ENCODE data around the gene CHN2. TPM values are rescaled to one million over a fixed set of nuclear protein-coding genes. Genes with fewer than 3 reads are reported as not detected.

The CHN2 gene
- total RNA-seq, 1 donor from 2014 or later: 6.6 TPM

DNA sequence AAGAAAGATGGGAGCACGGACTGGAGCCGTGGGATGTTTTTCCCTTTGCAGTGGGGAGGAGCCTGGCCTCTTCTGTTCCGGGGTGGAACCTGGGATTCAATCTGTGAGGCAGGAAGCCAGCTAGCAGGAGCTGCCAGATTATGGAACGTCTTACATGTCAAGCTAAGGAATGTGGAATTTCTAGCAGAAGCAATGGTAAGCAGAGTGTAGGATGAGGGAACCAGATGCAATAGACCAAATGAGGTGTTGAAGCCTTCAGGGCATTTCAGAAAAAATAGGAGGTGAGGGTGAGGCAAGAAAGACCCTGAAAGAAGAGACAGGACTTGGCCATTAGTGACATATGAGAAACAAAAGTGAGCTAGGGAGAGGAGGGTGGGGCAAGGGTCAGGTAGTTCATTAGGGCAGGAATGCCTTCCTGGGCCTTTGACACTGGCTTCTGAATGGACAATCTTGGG lies 105.5 kb downstream of the CHN2 start:
- Histone ChIP-seq H3K27ac (no peak overlapping the region), H4K20me1 (ENCODE audit: low read depth) (no peaks in the 10 kb centered on the region), H3K9ac (no peak overlapping the region), H3F3A (ENCODE audit: low read depth) (no peaks in the 10 kb centered on the region), H3K79me2 (ENCODE audit: low read depth) (no peaks in the 10 kb centered on the region), H2AFZ (replicated peaks) (no peak overlapping the region), H3K4me3 (no peak overlapping the region), H3K27me3 (no peaks in the 10 kb centered on the region), H3K36me3 (no peaks in the 10 kb centered on the region), H3K4me1 (peaks cover 25% of the 10 kb centered on the region), H3K4me2 (no peak overlapping the region), H3K9me3 (ENCODE audit: low read depth) (no peaks in the 10 kb centered on the region)
- no peak for DNase-seq (ENCODE audit: low spot score)
- Mint-ChIP-seq H3K4me3 (no peak overlapping the region), H3K9me3 (no peaks in the 10 kb centered on the region), H3K27ac (no peak overlapping the region), H3K36me3 (no peaks in the 10 kb centered on the region), H3K27me3 (ENCODE audit: insufficient read depth, low read depth) (peaks cover 4% of the 10 kb centered on the region), H3K4me1 (peaks cover 16% of the 10 kb centered on the region)
- TF ChIP-seq EZH2phosphoT487 (IDR thresholded peaks at IDR 0.05): no peak
- TF ChIP-seq, protein P1, sequence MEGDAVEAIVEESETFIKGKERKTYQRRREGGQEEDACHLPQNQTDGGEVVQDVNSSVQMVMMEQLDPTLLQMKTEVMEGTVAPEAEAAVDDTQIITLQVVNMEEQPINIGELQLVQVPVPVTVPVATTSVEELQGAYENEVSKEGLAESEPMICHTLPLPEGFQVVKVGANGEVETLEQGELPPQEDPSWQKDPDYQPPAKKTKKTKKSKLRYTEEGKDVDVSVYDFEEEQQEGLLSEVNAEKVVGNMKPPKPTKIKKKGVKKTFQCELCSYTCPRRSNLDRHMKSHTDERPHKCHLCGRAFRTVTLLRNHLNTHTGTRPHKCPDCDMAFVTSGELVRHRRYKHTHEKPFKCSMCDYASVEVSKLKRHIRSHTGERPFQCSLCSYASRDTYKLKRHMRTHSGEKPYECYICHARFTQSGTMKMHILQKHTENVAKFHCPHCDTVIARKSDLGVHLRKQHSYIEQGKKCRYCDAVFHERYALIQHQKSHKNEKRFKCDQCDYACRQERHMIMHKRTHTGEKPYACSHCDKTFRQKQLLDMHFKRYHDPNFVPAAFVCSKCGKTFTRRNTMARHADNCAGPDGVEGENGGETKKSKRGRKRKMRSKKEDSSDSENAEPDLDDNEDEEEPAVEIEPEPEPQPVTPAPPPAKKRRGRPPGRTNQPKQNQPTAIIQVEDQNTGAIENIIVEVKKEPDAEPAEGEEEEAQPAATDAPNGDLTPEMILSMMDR (IDR thresholded peaks at IDR 0.05): no peak
- no peak for TF ChIP-seq EZH2 (IDR thresholded peaks at IDR 0.05)

DNA sequence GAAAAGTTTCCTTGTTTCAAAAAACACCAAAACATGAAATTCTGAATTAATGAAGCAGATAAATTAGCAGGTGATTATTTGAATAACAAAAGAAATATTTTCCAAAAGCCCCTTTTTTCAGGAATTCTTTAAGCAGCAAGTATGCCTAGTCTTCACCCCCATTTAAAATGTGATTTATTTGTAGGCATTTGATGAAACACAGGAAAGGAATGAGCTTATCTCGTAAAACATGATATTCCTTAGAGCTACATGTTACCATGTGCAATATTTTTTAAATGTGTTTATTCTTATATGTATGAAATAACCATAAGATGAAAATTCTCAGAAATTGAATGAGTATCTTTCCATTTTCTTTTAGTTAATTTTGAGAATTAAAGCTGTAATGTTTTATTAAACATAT lies 106.1 kb downstream of the CHN2 start:
- Histone ChIP-seq H3K9ac (no peak overlapping the region), H3K4me1 (peaks cover 25% of the 10 kb centered on the region), H3K9me3 (ENCODE audit: low read depth) (no peaks in the 10 kb centered on the region), H3K4me3 (no peak overlapping the region), H3K27me3 (no peaks in the 10 kb centered on the region), H4K20me1 (ENCODE audit: low read depth) (no peaks in the 10 kb centered on the region), H3K27ac (no peak overlapping the region), H3K79me2 (ENCODE audit: low read depth) (no peaks in the 10 kb centered on the region), H3K36me3 (no peaks in the 10 kb centered on the region), H2AFZ (replicated peaks) (no peak overlapping the region), H3K4me2 (no peak overlapping the region), H3F3A (ENCODE audit: low read depth) (no peaks in the 10 kb centered on the region)
- Mint-ChIP-seq H3K4me3 (no peak overlapping the region), H3K27ac (no peak overlapping the region), H3K27me3 (ENCODE audit: insufficient read depth, low read depth) (peaks cover 4% of the 10 kb centered on the region), H3K9me3 (no peaks in the 10 kb centered on the region), H3K4me1 (peaks cover 16% of the 10 kb centered on the region), H3K36me3 (no peaks in the 10 kb centered on the region)
- TF ChIP-seq EZH2phosphoT487 (IDR thresholded peaks at IDR 0.05): no peak
- TF ChIP-seq, protein P1 (IDR thresholded peaks at IDR 0.05): no peak
- no peak for DNase-seq (ENCODE audit: low spot score)

DNA sequence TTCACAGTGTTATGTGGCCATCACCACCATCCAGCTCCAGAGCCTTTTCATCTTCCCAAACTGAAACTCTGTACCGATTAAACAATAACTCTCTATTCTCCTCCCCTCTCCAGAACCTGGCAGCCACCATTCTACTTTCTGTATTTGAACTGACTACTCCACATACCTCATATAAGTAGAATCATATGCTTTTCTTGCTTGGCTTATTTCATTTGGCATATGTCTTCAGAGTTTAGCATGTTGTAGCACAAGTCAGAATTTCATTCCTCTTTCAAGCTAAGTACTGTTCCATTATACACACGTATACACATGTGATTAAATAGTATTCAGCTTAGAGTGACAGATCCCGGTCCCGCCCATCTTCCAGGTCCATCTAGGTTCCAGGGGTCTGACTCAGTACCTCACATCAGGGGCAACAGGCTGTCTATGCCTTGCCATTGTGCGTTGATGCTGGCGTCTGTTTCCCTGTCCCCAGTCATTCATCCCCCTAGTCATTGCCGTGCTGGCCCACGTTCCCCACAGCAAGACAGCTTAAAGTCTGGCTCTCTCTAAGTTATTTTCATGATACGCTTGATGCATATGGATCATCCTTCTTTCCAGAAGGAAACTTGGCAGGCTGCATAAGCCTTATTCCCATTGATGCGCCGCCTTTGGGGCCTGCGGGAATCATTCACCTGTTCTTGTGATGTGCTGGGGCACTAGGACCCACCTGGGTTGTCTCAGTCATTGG lies 108.3 kb downstream of the CHN2 start:
- H3F3A ChIP-seq (ENCODE audit: low read depth): no peaks in the 10 kb centered on the region
- DNase-seq (ENCODE audit: low spot score): no peak

More for the DNA sequence above, 108.3 kb downstream of the CHN2 start:
- Histone ChIP-seq H3K9me3 (ENCODE audit: low read depth) (no peaks in the 10 kb centered on the region), H3K36me3 (no peaks in the 10 kb centered on the region), H3K27ac (no peak overlapping the region), H3K9ac (no peak overlapping the region), H4K20me1 (ENCODE audit: low read depth) (no peaks in the 10 kb centered on the region), H2AFZ (replicated peaks) (no peak overlapping the region), H3K4me3 (no peak overlapping the region), H3K4me2 (no peak overlapping the region), H3K4me1 (peaks cover 20% of the 10 kb centered on the region), H3K27me3 (no peaks in the 10 kb centered on the region), H3K79me2 (ENCODE audit: low read depth) (no peaks in the 10 kb centered on the region)
- H3K4me3 Mint-ChIP-seq: no peak overlapping the region
- H3K27ac Mint-ChIP-seq: no peak overlapping the region
- TF ChIP-seq, protein P1 (IDR thresholded peaks at IDR 0.05): no peak
- TF ChIP-seq EZH2phosphoT487 (IDR thresholded peaks at IDR 0.05) (no peak), EZH2 (IDR thresholded peaks at IDR 0.05) (no peak)
- peaks cover 4% of the 10 kb centered on the region for H3K27me3 Mint-ChIP-seq (ENCODE audit: insufficient read depth, low read depth)
- H3K4me1 Mint-ChIP-seq: peaks cover 21% of the 10 kb centered on the region
- no peaks in the 10 kb centered on the region for H3K9me3 Mint-ChIP-seq
- H3K36me3 Mint-ChIP-seq: no peaks in the 10 kb centered on the region
